GM19397 (cell line): Measurements from ENCODE around the gene MAP7D1.
A peak's percentile ranks its signal among the peaks of the same experiment; 100 is the strongest.
"Not testable (repeated sequence)": the region's sequence is repeated elsewhere in the genome, so short reads cannot be mapped to it uniquely, and the experiment has no call there.

Source experiments
- ATAC-seq: cut with Tn5 transposase; IDR thresholded peaks from one replicate; pipeline ENCODE4 v1.9.1; 2021; ENCODE audit warnings: mild to moderate bottlenecking, moderate library complexity; ENCODE audit not compliant: unreplicated experiment

Gene MAP7D1

DNA sequence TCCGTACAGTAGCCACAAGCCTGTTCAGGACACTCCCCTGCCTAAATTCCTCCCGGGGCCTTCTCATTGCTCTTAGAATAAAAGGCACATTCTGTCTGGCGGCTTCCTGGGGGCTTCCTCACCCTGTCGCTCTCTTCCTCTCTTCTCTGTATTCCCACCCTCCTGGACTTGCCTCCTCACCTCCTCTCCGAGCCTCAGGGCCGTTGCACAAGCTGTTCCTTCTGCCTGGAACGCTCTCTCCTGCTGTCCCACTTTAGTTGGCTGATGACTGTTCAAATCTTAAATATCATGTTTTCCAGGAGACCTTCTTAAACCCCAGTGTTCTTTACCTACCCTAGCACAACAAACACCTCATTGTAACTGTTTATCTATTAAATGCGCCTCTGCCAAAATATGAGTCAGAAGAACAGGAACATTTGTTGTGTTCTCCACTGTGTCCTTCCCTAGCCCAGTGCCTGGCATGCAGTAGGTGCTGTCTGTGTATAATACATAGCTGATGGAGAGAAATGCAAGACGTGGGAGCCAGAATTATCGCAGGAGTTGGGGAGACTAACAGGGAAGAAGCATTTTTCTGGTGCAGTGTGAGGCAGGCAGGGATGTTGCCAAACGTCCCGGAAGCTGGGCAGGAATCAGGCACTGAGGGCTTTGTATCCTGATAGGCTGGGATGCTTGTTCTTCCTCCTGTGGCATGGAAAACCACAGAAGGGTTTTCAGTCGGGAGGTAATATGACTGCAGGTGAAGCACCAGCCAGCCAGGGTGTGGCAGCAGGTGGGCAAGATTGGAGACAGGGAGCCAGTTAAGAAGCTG is 44.2 kb downstream of the MAP7D1 start:
- ATAC-seq: no peak

DNA sequence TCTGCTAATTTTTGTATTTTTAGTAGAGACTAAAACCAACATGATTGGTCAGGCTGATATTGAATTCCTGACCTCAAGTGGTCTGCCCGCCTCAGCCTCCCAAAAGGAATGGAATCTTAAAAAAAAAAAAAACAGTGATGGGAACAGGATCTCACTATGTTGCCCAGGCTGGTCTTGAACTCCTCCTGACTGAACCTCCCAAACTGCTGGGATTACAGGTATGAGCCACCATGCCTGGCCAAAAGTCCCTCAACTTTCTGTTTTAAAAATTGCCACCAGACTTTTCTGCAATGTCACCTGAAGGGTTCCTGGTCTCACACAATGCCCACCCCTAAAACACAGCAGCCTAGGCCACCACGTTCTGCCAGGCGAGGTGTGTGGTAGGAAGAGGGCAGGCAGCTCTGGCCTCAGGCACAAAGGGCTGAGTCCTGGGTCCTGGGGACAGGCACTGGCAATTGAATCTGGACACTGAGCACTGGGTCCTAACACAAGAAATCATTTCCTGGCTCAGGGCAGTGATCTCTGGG is 47.1 kb downstream of the MAP7D1 start:
- ATAC-seq: no peak

DNA sequence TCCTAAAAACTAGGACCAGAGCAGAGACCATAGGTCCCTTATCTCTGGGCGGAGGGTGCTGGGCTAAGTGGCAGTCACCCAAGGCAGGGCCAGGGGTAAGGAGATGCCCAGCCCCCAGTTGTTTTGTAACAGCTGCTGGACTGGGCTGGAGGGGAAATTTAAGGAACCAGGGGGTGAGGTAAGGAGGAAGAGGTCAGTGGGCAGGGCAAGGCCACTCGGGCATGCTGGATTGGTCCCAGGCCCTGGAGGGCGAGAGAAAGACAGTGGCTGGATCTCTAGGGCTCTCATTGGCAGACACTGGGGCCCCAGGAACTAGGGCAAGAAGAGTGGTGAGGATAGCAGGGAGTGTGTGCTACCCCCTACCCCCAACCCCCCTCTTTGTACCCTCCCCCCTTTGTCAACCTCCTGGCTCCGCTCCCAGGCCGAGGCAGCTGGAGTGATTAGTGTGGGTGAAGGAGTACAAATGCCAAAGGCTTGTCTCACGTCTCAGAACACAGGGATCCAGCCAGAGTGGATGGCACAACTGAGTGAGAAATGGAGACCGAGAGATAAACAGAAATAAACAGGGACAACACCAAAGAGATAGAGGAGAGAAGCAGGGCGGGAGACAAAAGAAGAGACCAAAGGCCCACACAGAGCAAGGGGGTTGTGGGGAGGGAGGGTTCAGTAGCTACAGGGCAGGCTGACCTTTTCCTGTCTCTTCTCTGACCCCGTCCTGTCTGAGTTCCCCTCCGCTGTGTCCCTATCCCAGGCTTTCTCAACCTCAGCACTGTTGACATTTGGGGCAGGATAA is 47.8 kb downstream of the MAP7D1 start:
- ATAC-seq: no peak

DNA sequence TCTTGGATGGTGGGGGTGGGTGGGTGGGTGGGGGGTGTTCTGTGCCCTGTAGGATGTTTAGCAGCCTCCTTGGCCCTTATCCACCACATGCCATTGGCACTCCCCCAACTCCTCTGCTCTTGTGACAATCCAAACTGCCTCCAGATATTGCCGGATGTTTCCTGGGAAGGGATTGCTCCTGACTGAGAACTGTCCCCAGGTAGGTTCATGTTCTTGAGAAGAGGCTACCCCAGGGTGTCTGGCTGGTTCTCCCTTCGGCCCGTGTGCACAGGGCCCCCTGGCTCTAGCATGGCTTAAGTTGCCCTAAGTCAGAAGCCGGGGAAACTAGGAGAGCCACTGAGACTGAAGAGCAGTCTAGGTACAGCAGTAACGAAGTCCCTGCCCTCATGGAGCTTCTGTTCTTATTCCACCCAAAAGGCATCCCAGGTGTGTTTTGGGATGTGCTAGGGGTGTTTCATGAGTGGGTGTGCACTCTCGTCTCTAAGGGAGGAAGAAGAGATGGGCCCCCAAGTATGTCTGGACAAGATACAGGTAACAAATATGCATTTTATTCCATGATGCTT is 48.5 kb downstream of the MAP7D1 start:
- ATAC-seq: no peak

DNA sequence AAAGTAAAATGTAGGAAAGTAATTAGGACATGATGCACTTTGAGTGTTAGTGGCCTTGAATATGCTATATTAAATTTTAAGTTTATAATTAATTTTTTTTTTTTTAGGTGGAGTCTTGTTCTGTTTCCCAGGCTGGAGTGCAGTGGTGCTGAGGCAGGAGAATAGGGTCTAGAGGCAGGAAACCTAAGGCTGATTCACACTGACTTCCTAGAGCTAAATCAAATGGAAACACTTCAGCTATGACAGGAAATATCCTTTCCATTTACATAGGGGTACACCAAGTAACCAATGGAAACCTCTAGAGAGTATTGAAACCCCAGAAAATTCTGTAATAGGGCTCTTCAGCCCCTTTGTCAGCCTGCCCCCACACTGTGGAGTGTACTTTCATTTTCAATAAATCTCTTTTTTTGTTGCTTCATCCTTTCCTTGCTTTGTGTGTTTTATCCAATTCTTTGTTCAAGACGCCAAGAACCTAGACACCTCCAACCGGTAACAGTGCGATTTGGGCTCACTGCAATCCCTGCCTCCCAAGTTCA is 50.4 kb downstream of the MAP7D1 start:
- no peak for ATAC-seq

DNA sequence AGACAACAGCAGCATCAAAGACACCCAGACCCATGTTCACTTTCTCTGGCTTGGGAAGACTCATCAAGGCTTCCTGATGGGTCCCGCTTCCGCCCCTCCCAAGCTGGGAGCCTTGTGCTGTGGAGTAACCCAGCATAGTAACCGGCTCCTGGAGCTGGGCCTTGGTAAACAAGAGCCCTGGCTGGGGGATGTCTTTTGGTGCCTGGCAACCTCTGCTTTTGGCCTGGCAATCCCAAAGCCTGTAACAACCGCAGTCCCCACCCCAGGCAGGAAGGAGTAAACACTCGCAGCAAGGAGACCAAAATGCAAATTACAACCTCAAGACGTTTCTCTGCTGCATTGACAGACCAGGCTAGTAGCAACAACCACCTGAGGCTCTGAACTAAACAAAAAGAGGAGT is 51.4 kb downstream of the MAP7D1 start:
- no peak for ATAC-seq

DNA sequence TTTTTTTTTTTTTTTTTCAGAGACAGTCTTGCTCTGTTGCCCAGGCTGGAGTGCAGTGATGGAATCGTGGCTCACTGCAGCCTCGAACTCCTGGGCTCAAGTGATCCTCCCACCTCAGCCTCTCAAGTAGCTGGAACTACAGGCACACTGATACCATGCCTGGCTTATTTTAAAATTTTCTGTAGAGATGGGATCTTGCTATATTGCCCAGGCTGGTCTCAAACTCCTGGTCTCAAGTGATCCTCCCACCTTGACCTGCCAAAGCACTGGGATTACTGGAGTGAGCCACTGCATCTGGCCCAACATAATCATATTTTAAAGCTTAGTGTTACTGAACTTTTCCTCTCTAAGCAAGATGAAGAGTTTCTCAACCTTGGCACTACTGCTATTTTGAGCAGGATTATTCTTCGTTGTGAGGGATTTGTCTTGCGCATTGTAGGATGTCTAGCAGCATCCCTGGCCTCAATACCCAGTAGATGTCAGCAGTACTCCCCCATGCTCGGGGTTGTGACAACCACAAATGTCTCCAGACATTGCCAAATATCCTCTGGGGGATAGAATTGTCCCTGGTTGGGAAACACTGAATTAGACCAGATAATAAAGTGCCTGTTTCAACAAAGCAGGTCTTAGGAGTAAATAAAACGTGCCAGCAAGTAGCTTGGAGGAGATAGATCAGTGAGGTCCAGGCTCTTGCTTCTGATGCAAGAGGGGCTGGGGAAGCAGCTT is 53.2 kb downstream of the MAP7D1 start:
- ATAC-seq: no peak

DNA sequence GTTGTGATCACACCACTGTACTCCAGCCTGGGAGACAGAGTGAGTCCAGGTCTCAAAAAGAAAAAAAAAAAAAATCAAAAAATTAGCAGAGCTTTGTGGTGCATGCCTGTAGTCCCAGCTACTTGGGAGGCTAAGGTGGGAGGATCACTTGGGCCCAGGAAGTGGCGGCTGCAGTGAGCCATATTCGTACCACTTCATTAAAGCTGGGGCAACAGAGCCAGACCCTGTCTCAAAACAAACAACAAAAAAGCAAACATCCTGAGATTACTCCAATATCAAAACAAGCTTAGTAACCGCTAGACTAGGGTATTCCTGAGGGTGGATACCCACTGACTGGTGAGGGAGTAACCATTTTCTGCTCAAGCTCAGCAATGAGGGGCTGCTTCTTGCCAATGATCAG is 55.3 kb downstream of the MAP7D1 start:
- no peak for ATAC-seq

DNA sequence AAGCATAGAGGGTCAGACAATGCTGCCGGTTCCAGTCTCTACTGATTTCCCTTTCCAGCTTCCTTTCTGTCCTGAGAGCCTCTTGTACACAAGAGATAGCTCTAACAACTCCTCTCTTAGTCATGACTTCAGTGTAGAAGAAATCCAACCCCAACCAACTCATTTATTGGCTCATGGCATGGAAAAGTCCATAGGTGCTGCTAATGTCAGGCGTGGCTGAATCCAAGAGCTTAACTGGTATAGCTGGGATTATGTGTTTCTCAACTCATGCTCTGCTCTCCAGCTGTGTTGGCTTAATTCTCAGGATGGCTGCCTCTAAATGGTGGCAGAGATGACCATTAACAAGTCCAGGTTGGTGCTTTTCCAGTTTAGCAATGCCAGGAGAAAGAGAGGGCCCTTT is 55.9 kb downstream of the MAP7D1 start:
- no peak for ATAC-seq

DNA sequence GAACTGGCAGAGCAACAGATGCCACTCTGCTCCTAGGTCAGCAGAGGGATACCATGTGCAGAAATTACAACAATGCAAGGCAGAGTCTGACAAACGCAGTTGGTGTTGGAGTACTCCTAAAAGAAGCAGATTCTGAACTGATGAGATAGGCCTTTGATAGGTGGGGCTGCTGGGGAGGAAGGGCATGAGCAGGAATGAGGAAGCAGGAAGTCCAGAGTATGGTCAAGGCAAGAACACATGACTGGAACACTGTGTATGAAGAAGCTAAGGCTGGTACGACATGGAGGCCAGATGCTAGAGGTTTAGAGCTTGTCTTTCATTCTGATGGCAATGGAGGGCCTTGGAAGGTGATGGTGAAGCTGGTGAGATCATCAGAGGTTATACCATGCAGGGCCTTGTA is 56.8 kb downstream of the MAP7D1 start:
- no peak for ATAC-seq

DNA sequence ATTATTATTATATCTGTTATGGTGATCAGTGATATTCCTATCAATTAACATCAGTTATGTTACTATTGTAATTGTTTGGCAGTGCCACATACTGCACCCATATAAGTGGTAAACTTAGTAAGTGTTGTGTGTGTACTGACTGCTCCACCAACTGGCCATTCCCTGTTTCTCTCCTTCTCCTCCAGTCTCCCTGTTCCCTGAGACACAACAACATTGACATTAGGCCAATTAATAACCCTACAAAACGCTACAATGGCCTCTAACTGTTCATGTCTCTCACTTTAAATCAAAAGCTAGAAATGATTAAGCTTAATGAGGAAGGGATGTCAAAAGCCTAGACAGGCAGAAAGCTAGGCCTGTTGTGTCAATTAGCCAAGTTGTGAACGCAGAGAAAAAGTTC is 61.7 kb downstream of the MAP7D1 start:
- no peak for ATAC-seq

DNA sequence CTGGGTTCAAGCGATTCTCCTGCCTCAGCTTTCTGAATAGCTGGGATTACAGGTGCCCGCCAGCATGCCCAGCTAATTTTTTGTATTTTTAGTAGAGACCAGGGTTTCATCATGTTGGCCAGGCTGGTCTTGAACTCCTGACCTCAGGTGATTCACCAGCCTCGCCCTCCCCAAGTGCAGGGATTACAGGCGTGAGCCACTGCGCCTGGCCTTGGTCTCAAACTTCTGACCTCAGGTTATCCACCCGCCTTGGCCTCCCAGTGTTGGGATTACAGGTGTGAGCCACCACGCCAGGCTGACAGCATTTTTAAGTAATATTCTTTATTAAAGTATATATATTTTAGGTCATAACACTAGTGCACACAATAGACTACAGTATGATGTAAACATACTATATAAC is 65.9 kb downstream of the MAP7D1 start:
- ATAC-seq: not testable (repeated sequence)

DNA sequence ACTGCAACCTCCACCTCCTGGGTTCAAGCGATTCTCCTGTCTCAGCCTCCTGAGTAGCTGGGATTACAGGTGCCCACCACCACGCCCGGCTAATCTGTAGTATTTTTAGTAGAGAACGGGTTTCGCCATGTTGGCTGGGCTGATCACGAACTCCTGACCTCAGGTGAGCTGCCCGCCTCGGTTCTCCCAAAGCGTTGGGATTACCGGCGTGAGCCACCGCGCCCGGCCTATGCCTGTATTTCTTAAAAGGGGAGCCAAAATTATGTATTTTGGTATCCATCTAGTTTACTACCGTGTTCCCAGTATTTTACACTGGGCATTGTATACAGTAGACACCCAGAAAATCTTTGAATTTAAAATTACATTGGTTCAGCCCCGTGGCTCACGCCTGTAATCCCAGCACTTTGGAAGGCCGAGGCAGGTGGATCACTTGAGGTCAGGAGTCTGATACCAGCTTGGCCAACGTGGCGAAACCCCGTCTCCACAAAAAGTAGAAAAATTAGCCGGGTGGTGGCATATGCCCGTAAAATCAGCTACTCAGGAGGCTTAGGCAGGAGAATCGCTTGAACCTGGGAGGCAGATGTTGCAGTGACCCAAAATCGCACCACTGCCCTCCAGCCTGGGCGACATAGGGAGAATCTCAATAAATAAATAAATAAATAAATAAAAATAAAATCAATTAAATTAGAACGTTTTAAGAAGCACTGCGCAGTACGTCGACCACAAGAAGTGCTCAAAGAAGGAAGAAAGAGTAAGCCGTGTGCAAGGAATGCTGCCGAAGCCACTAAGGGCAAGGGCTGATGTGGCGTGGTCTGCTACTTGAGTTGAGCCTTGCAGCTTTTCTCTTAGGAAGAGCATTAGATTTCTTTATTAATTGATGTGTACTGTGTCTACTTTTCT is 66.8 kb downstream of the MAP7D1 start:
- no peak for ATAC-seq

DNA sequence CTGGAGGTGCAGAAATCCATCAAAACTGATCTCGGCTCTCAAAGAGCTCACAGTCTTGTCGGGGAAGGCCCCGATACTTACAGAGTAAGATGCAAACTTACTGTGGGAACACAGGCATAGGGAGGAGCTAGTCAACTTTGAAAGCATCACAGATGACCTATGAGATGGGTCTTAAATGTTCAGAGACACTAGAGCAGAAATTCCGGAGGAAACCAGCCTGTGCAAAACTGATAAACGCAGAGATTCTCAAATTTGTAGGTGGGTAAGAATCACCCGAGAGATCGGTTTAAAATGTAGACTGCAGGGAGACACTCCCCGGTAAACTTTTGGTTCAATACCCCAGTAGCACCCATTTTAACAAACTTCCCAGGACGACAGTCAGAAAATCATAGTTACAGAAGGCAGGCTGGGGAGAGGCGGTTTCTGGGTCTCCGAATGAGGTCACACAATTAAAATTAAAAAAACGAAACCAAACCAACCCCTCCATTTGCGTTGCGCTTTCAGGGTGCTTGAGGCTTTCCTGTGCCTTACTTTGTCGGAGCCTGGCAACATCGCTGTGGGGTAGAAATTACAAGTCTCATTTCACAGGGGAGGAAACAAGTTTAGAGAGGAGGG is 67.5 kb downstream of the MAP7D1 start:
- ATAC-seq: peak; percentile 14

DNA sequence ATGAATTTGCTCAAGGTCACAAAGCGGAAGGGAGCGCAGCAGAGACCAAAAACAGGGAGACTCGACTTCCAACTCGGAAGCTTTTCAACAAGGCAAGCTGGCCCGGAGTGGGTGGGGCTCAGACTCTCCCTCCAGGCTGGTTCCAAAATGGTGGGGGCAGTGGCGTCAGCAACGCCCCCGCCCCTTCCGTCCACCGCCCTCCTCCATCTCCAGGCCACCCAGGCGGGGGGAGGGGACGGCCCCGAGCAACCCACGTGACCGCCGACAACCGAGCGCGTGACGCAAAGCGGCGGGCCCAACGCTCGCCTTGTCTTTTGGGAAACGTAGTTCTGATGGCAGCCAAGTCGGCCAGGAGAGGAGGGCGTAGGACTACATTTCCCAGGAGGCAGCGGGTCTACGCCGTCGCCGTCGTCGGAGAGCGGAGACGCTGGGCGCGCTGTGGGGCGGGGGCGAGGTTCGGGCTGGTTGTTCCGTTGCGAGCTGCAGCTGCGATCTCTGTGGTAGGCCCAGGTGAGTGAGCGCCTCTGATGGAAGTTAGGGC is 68.1 kb downstream of the MAP7D1 start, which contains the start of gene THRAP3:
THRAP3 (plus strand) TSS at position 448 of the 541 bp plus-strand sequence. CDS start 58,121 bp downstream, outside the sequence.
- peak; percentile 93 for ATAC-seq

DNA sequence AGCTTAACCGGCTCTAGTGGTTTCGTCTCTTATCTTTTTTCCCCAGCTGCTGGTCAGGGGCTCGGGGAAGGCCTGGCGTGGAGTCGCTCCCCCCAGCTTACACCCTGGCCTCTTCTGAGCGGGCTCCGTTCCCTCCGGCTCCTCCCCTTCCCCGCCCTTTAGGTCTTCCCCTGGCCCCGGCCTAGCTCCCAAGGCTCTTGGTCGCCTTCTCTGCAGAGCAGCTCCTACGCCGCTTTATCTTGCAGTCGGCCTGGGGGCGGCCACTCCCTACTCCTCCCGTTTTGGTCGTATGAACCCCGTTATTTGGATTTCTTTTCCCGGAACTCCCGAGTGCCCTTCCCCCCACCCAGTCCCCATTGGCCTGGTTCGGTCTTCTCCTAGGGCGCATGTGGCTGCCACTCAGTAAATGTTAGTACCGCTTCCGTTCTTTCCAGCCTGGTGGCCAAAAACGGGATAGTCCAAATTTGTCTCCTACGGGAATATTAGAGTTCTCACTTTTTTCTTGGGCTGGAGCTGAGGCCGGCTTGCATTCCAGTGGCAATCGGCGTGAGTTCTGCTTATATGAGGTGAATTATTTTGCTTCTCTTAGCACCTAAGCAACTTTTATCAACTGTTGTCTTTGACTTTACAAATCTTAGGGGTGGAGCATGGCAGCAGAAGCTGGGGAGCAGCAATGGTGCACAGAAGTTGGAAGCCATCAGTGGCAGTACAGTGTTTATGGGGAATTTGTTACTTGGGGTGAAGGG is 68.8 kb downstream of the MAP7D1 start:
- peak; percentile 42 for ATAC-seq

DNA sequence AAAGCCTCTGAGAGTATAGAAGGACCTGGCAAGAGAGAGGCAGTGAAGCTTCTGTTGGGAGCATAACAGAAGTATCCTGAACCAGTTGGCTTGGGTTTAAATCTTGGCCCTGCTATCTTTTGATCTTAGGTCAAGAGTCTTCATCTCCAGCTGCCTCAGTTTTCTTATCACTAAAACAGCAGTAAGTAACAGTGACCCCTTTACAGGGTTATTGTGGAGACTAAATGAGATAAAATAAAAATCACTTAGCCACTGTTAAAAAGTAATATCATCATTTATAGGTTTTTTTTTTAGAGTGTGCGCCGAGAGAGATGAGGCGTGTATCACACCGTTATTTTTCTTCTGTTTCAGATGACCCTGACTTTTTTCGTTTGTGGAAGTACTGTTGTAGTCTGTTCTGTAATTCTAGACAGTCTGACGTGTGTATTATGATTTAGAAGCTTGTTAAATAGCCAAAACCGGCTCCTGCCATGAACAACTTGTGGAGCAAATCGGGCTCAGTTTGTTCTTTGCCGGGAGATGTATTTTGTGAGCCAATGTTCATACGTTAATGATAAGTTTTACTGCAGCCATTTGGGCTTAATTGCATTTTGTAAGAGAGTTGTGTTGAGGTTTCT is 69.4 kb downstream of the MAP7D1 start:
- ATAC-seq: no peak

DNA sequence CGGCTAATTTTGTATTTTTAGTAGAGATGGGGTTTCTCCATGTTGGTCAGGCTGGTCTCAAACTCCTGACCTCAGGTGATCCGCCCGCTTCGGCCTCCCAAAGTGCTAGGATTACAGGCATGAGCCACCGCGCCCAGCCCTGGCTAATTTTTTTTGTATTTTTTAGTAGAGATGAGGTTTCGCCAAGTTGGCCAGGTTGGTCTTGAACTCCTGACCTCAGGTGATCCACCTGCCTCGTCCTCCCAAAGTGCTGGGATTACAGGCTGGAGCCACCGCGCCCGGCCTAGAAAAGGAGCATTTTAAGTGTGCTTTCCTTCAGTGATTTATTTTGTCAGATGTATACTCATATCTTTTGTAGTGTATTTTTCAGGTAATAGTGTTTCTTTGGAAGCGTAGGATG is 74.3 kb downstream of the MAP7D1 start:
- ATAC-seq: not testable (repeated sequence)
